MM.1S (cell line): ENCODE measurements around the gene ULK4.

Experiments used
- DNase-seq: peaks from one replicate; pipeline ENCODE4 v3.0.0-alpha.2; 2015
- H2AFZ ChIP-seq: fragments of 300-600 bp; sonication (generic); 2 replicates; pipeline ENCODE4 v1.6.0; 2016; ENCODE audit warnings: antibody characterized with exemption, low read length
- H3F3A ChIP-seq: fragments of 300-600 bp; sonication (generic); 2 replicates; pipeline ENCODE4 v1.6.1; 2016; ENCODE audit warnings: mild to moderate bottlenecking, antibody characterized with exemption, low read length, moderate library complexity, mixed read lengths; ENCODE audit not compliant: insufficient read depth
- H3K27ac ChIP-seq: fragments of 300-600 bp; sonication (generic); 2 replicates; pipeline ENCODE4 v1.5.1; 2016; ENCODE audit warnings: mild to moderate bottlenecking, low read length
- H3K27me3 ChIP-seq: fragments of 300-600 bp; sonication (generic); replicated peaks from 2 replicates; pipeline ENCODE4 v1.6.0; 2016; ENCODE audit warnings: low read length; ENCODE audit not compliant: insufficient read depth
- H3K36me3 ChIP-seq: fragments of 300-600 bp; sonication (generic); replicated peaks from 2 replicates; pipeline ENCODE4 v1.6.1; 2016; ENCODE audit warnings: mild to moderate bottlenecking, low read length, mixed read lengths; ENCODE audit not compliant: insufficient read depth
- H3K4me1 ChIP-seq: fragments of 300-600 bp; sonication (generic); 2 replicates; pipeline ENCODE4 v1.6.1; 2016; ENCODE audit warnings: low read length, mixed read lengths
- H3K4me2 ChIP-seq: fragments of 300-600 bp; sonication (generic); 2 replicates; pipeline ENCODE4 v1.6.0; 2016; ENCODE audit warnings: low read depth, low read length
- H3K4me3 ChIP-seq: fragments of 300-600 bp; sonication (generic); 2 replicates; pipeline ENCODE4 v1.5.1; 2016; ENCODE audit warnings: low read length, mixed read lengths
- H3K79me2 ChIP-seq: fragments of 300-600 bp; sonication (generic); 2 replicates; pipeline ENCODE4 v1.6.1; 2016; ENCODE audit warnings: mixed run types, low read length, mixed read lengths
- H3K9ac ChIP-seq: fragments of 300-600 bp; sonication (generic); 2 replicates; pipeline ENCODE4 v1.6.1; 2016; ENCODE audit warnings: low read length, mixed read lengths
- H3K9me2 ChIP-seq: fragments of 300-600 bp; sonication (generic); replicated peaks from 2 replicates; pipeline ENCODE4 v1.6.1; 2016; ENCODE audit warnings: mild to moderate bottlenecking, low read length, mixed read lengths; ENCODE audit not compliant: insufficient read depth
- H3K9me3 ChIP-seq: fragments of 300-600 bp; sonication (generic); replicated peaks from 2 replicates; pipeline ENCODE4 v1.6.1; 2016; ENCODE audit warnings: mild to moderate bottlenecking, low read length, mixed read lengths; ENCODE audit not compliant: insufficient read depth
- H4K20me1 ChIP-seq: fragments of 300-600 bp; sonication (generic); 2 replicates; pipeline ENCODE4 v1.6.1; 2016; ENCODE audit warnings: mild to moderate bottlenecking, low read length, moderate library complexity, mixed read lengths; ENCODE audit not compliant: insufficient read depth
- CTCF ChIP-seq: fragments of 300-600 bp; sonication (generic); IDR thresholded peaks from 2 replicates; pipeline ENCODE4 v1.5.1; 2016; ENCODE audit warnings: antibody characterized with exemption, low read length, mixed read lengths
- EZH2 ChIP-seq: fragments of 300-600 bp; sonication (generic); optimal IDR thresholded peaks from 2 replicates; pipeline ENCODE3; 2017; ENCODE audit warnings: low read depth, mild to moderate bottlenecking, antibody characterized with exemption, low read length, mixed read lengths
- EZH2phosphoT487 ChIP-seq: fragments of 300-600 bp; sonication (generic); IDR thresholded peaks from 2 replicates; pipeline ENCODE4 v1.6.1; 2018; ENCODE audit warnings: antibody characterized with exemption, low read length

ULK4 gene

DNA sequence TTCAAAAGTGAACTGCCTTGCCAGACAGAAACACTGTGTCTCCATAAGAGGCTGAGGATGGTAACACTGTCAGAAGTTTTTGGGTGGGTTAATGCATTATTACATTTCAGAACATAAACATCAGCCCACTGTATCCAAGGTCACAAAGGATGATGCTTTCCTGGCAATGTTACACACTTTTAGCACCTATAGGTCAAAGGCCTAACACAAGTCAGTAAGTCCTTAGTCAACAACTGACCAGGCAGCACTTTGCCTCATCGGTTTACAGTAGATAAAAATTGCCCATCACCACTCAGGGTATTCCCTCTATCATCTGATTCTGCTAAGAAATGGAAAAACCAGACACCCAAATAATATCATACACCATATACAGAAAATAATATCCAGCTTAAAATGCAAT lies 664.2 kb downstream of the ULK4 start:
- no peaks in the 10 kb centered on the region for H3K9me3 ChIP-seq
- DNase-seq: no peak
- H3K4me1 ChIP-seq: no peaks in the 10 kb centered on the region
- no peaks in the 10 kb centered on the region for H3F3A ChIP-seq
- H3K9me2 ChIP-seq: no peaks in the 10 kb centered on the region
- H3K27me3 ChIP-seq: no peaks in the 10 kb centered on the region
- H3K9ac ChIP-seq: no peak overlapping the region
- H3K79me2 ChIP-seq: no peaks in the 10 kb centered on the region
- no peak for TF ChIP-seq EZH2phosphoT487
- no peak for TF ChIP-seq CTCF
- no peak for TF ChIP-seq EZH2
- H3K4me3 ChIP-seq: no peak overlapping the region
- no peak overlapping the region for H3K4me2 ChIP-seq
- no peaks in the 10 kb centered on the region for H3K36me3 ChIP-seq
- H2AFZ ChIP-seq: no peak overlapping the region
- no peaks in the 10 kb centered on the region for H4K20me1 ChIP-seq
- H3K27ac ChIP-seq: no peak overlapping the region

- Histone ChIP-seq H3K4me2 (no peak overlapping the region), H3K9me3 (no peaks in the 10 kb centered on the region), H2AFZ (no peak overlapping the region), H3K27ac (no peak overlapping the region), H3K79me2 (no peaks in the 10 kb centered on the region), H3K36me3 (no peaks in the 10 kb centered on the region), H4K20me1 (no peaks in the 10 kb centered on the region), H3F3A (no peaks in the 10 kb centered on the region), H3K9ac (no peak overlapping the region), H3K4me1 (no peaks in the 10 kb centered on the region), H3K4me3 (no peak overlapping the region), H3K9me2 (no peaks in the 10 kb centered on the region), H3K27me3 (no peaks in the 10 kb centered on the region)
- no peak for DNase-seq
- TF ChIP-seq EZH2 (no peak), CTCF (no peak), EZH2phosphoT487 (no peak)
Observed at GRCh38 chr3:41296556-41296955, 665.3 kb downstream of the ULK4 start.

GRCh38 chr3:41295740-41296139 lies 666.2 kb downstream of the ULK4 start:
- no peak overlapping the region for H3K27ac ChIP-seq
- no peaks in the 10 kb centered on the region for H3K9me2 ChIP-seq

More at GRCh38 chr3:41295740-41296139, 666.2 kb downstream of the ULK4 start:
- no peaks in the 10 kb centered on the region for H4K20me1 ChIP-seq
- no peak overlapping the region for H2AFZ ChIP-seq
- H3F3A ChIP-seq: no peaks in the 10 kb centered on the region
- TF ChIP-seq EZH2phosphoT487 (no peak), CTCF (no peak), EZH2 (no peak)
- no peak for DNase-seq
- H3K4me2 ChIP-seq: no peak overlapping the region
- H3K36me3 ChIP-seq: no peaks in the 10 kb centered on the region
- H3K27me3 ChIP-seq: no peaks in the 10 kb centered on the region
- no peaks in the 10 kb centered on the region for H3K79me2 ChIP-seq
- no peak overlapping the region for H3K4me3 ChIP-seq
- no peaks in the 10 kb centered on the region for H3K9me3 ChIP-seq
- H3K4me1 ChIP-seq: no peaks in the 10 kb centered on the region
- no peak overlapping the region for H3K9ac ChIP-seq
